K562 (cell line): ENCODE measurements around the gene CELA3A. TPM values are rescaled to one million over a fixed set of nuclear protein-coding genes. Genes with fewer than 3 reads are reported as not detected.

Source experiments
- ARID4B ChIP-seq: sonication (generic); formaldehyde crosslinking; IDR thresholded peaks from 2 replicates; pipeline ENCODE4 v1.8.0; 2022; ENCODE audit warnings: mild to moderate bottlenecking, missing genetic modification reagents
- ATF2 ChIP-seq: sonication (generic); formaldehyde crosslinking; IDR thresholded peaks from 2 replicates; pipeline ENCODE4 v1.8.1; 2022; ENCODE audit warnings: missing genetic modification reagents
- BHLHE40 ChIP-seq: IDR thresholded peaks from 2 replicates; pipeline ENCODE4 v1.6.1; 2011; ENCODE audit warnings: low read length, improper control_type of control experiment
- CBFA2T3 ChIP-seq: fragments of 450-650 bp; IDR thresholded peaks from 2 replicates; pipeline ENCODE4 v1.6.1; 2017
- CBFB ChIP-seq: sonication (generic); formaldehyde crosslinking; IDR thresholded peaks from 2 replicates; pipeline ENCODE4 v1.4.0; 2020; ENCODE audit warnings: mild to moderate bottlenecking, missing genetic modification reagents
- CBX1 ChIP-seq: sonication (generic); IDR thresholded peaks from 2 replicates; pipeline ENCODE4 v1.6.1; 2016; ENCODE audit warnings: antibody characterized with exemption, low read depth, mild to moderate bottlenecking
- CREB1 ChIP-seq, 2 experiments: sonication (generic) in 1 of 2; formaldehyde crosslinking in 1 of 2; IDR thresholded peaks; 2 replicates each; pipeline versions ENCODE4 v1.6.1 to v1.8.0; 2012 to 2022; ENCODE audit warnings: inconsistent platforms in 1 of 2, mild to moderate bottlenecking in 1 of 2, missing genetic modification reagents in 1 of 2, moderate library complexity in 1 of 2
- DIDO1 ChIP-seq: fragments of 450-650 bp; IDR thresholded peaks from 2 replicates; pipeline ENCODE4 v1.6.1; 2016; ENCODE audit warnings: low read depth, missing biosample characterization, missing genetic modification characterization
- ETV5 ChIP-seq: sonication (generic); formaldehyde crosslinking; IDR thresholded peaks from 2 replicates; pipeline ENCODE4 v1.4.0; 2020; ENCODE audit warnings: low read depth, mild to moderate bottlenecking, missing genetic modification reagents
- EZH2 ChIP-seq: IDR thresholded peaks from 2 replicates; pipeline ENCODE4 v1.6.1; 2012; ENCODE audit warnings: low read depth, mild to moderate bottlenecking, inconsistent platforms, low read length, borderline replicate concordance
- FOXP1 ChIP-seq: sonication (generic); formaldehyde crosslinking; IDR thresholded peaks from 2 replicates; pipeline ENCODE4 v1.8.0; 2022; ENCODE audit warnings: mild to moderate bottlenecking, missing genetic modification reagents
- HLTF ChIP-seq: fragments of 450-650 bp; IDR thresholded peaks from 2 replicates; pipeline ENCODE4 v1.6.1; 2016
- NBN ChIP-seq: fragments of 450-650 bp; IDR thresholded peaks from 2 replicates; pipeline ENCODE4 v1.6.1; 2016; ENCODE audit warnings: low read depth, mild to moderate bottlenecking
- NRF1 ChIP-seq, 2 experiments: fragments of 450-650 bp; IDR thresholded peaks in 1 of 2; conservative IDR thresholded peaks in 1 of 2; 2 replicates each; pipeline ENCODE4 v1.6.1; 2014; ENCODE audit warnings: mild to moderate bottlenecking in 2 of 2
- POLR2H ChIP-seq: IDR thresholded peaks from 2 replicates; pipeline ENCODE4 v1.6.1; 2016; ENCODE audit warnings: missing genetic modification characterization, low read depth, mild to moderate bottlenecking, control low read depth, missing compliant biosample characterization, moderate library complexity
- SIN3B ChIP-seq: fragments of 450-650 bp; IDR thresholded peaks from 2 replicates; pipeline ENCODE4 v1.6.1; 2017; ENCODE audit warnings: low read depth, mild to moderate bottlenecking, moderate library complexity
- SNIP1 ChIP-seq: fragments of 450-650 bp; IDR thresholded peaks from 2 replicates; pipeline ENCODE4 v1.7.1; 2017; ENCODE audit warnings: low read depth, mild to moderate bottlenecking
- TFAM ChIP-seq: fragments of 250-450 bp; sonication (Bioruptor Pico); conservative IDR thresholded peaks from 2 replicates; pipeline ENCODE4 v1.5.0; 2021; ENCODE audit warnings: mild to moderate bottlenecking, moderate library complexity
- XRCC4 ChIP-seq: IDR thresholded peaks from one replicate; pipeline ENCODE4 v1.6.1; 2011; ENCODE audit not compliant: insufficient read depth, insufficient read length; ENCODE audit errors: extremely low read depth
- ZNF23 ChIP-seq: fragments of 250-450 bp; sonication (Bioruptor Pico); IDR thresholded peaks from 2 replicates; pipeline ENCODE4 v1.4.0; 2020; ENCODE audit warnings: mild to moderate bottlenecking
- ZNF253 ChIP-seq: fragments of 250-450 bp; sonication (Bioruptor Pico); conservative IDR thresholded peaks from 2 replicates; pipeline ENCODE4 v1.6.1; 2021; ENCODE audit warnings: mild to moderate bottlenecking
- ZNF431 ChIP-seq: sonication (generic); formaldehyde crosslinking; IDR thresholded peaks from 2 replicates; pipeline ENCODE4 v1.8.0; 2022; ENCODE audit warnings: mild to moderate bottlenecking, missing genetic modification reagents
- polyA plus RNA-seq, 8 experiments: library from polyadenylated mRNA; depleted of rRNA in 4 of 8; stranded (reverse) in 5 of 8; unstranded in 3 of 8; fragments of >200 nt; fragmentation: Nextera tagmentation in 2 of 8; fragmentation: Illumina TruSeq in 1 of 8; extraction: Ambion mirVana in 2 of 8; extraction: Trizol in 1 of 8; gene quantifications; 2 replicates each; pipeline versions ENCODE4 v1.2.1 to v1.2.3, GENCODE V29; 2011 to 2014; ENCODE audit warnings: inconsistent platforms in 1 of 8, missing spikeins in 1 of 8
- total RNA-seq, 7 experiments: library from RNA; depleted of rRNA in 6 of 7; stranded (reverse); fragments of >200 nt in 6 of 7; fragmentation: Illumina TruSeq in 2 of 7; extraction: Trizol in 2 of 7; gene quantifications; 2 replicates each; pipeline versions ENCODE4 v1.2.1 to v1.2.3, GENCODE V29; 2011 to 2021; ENCODE audit warnings: low replicate concordance in 1 of 7
- TF ChIP-seq, protein P1 (sequence below): sonication (generic); formaldehyde crosslinking; IDR thresholded peaks from 2 replicates; pipeline ENCODE4 v1.8.0; 2022; ENCODE audit warnings: missing genetic modification reagents, mild to moderate bottlenecking, moderate library complexity, borderline replicate concordance
- TF ChIP-seq, protein P2 (sequence below): fragments of 250-450 bp; sonication (Bioruptor Pico); IDR thresholded peaks from 2 replicates; pipeline ENCODE4 v1.6.1; 2021; ENCODE audit warnings: mild to moderate bottlenecking

Gene CELA3A
- total and polyA plus RNA-seq, 9 of the 15 experiments (the other 6 are each of a cell fraction or from before 2014, with no cell fraction given), result 5.4 TPM; not detected in 8

DNA sequence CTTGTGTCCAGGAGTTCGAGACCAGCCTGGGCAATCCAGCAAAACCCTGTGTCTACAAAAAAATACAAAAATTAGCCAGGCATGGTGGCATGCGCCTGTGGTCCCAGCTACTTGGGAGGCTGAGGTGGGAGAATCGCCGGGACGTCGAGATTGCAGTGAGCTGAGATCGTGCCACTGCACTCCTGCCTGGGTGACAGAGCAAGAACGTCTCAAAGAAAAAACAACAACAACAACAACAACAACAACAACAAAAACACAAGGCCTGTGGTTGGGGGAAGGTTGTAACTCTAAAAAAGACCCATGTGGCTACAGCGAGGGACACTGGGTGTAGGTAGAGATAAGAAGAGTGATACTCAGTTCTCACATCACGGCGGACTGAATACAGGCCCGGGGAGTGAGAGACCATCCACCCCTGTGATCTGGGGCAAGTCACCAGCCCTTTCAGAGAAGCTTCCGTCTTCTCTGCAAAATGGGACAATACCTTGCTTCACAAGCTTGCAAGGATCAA lies 50.2 kb downstream of the CELA3A start (continued):
- TF ChIP-seq, protein P1, sequence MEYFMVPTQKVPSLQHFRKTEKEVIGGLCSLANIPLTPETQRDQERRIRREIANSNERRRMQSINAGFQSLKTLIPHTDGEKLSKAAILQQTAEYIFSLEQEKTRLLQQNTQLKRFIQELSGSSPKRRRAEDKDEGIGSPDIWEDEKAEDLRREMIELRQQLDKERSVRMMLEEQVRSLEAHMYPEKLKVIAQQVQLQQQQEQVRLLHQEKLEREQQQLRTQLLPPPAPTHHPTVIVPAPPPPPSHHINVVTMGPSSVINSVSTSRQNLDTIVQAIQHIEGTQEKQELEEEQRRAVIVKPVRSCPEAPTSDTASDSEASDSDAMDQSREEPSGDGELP (CRISPR knock-in tag), result no peak
- TF ChIP-seq CBX1 (no peak), POLR2H (tag) (no peak), NBN (no peak), EZH2 (no peak), ZNF253 (no peak), CBFB (peak; percentile 82; the same call in 1 of the 2 replicates), CREB1 (IDR thresholded peaks at IDR 0.05) (no peak), CREB1 (CRISPR knock-in tag; IDR thresholded peaks at IDR 0.05) (no peak), XRCC4 (no peak), ZNF23 (CRISPR knock-in tag) (no peak), HLTF (no peak), FOXP1 (CRISPR knock-in tag) (peak; percentile 21; the same call in 1 of the 2 replicates), ATF2 (CRISPR knock-in tag) (no peak), ETV5 (CRISPR knock-in tag) (no peak), DIDO1 (tag) (no peak), CBFA2T3 (no peak), TFAM (CRISPR knock-in tag) (no peak), SNIP1 (no peak), ZNF431 (0 out of 2 replicates have a peak, but pooled peaks have one; percentile 48), BHLHE40 (no peak), ARID4B (CRISPR knock-in tag) (0 out of 2 replicates have a peak, but pooled peaks have one; percentile 49), SIN3B (no peak), NRF1 (conservative IDR thresholded peaks at IDR 0.05 in 1 of 2, IDR thresholded peaks at IDR 0.05 in 1 of 2) (no peak)
- TF ChIP-seq, protein P2, sequence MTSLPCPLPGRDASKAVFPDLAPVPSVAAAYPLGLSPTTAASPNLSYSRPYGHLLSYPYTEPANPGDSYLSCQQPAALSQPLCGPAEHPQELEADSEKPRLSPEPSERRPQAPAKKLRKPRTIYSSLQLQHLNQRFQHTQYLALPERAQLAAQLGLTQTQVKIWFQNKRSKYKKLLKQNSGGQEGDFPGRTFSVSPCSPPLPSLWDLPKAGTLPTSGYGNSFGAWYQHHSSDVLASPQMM (CRISPR knock-in tag), result no peak
